HG03442 (cell line): ENCODE results near the gene RNF215.

ENCODE experiments used
- ATAC-seq: cut with Tn5 transposase; IDR thresholded peaks from one replicate; pipeline ENCODE4 v1.9.1; 2021; ENCODE audit warnings: mild to moderate bottlenecking, moderate library complexity; ENCODE audit not compliant: unreplicated experiment

RNF215 gene

DNA sequence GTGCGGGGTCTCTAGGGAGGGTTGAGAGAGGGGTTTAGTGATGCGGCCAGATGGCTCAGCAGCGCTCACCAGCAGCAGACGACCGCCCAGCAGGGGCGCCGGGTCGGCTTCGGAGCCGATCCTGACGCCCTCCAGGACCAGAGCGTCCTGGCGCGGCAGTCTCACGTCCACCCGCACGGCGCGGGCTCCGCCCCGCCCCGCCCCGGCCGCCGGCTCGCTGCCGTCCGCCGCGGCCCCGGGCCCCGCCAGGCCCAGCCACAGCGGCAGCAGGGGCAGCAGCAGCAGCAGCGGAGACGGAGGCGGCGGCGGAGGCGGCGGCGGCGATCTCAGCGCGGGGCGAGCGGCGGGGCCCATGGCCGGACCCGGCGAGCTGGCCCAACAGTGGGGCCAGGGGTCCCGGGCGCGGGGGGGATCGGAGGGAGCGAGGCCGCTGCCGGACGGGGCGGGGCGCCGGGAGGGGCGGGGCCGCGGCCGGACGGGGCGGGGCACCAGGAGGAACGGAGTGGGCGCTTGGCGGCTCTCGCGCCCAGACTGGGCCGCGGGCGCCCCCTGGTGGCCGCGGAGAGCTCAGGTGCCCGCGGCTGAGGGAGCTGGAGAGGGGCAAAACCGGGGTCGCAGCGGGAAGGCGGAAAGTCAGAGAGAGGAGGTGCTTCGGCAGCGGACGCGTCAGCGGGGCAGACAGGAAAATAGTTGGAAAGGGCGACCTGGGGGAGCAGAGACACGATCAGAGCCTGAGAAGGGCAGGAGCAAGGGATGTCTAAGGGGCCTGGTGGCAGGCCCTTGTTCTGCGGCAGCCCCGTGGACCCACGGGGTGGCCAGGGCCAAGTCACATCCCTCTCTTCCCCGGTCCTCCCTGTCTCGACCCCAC, at the start of gene RNF215:
Gene RNF215, minus strand, starts transcription at position 452 of the 868 bp plus-strand sequence. Its CDS starts 98 bp downstream, at position 354.
- ATAC-seq, result peak; percentile 66

DNA sequence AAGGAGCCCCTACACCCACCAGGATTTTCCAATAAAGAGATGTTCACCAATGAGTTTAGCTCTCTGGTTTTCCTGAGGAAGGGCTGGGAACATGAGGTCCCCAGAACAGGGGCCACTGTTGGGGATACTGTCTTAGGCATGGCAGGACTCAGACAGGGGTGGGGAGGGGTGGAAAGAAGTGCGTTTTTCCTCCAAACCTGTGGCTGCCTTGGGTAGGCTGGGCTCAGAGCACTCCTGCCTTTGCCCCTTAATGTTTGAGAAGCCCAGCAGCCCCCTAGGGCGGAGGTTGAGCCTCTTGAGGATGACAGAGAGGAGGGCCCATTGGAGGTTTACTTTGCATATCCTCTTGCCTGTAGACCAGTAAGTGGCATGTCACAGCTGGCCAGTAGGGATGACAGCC, 49.0 kb upstream of the RNF215 start:
- no peak for ATAC-seq

DNA sequence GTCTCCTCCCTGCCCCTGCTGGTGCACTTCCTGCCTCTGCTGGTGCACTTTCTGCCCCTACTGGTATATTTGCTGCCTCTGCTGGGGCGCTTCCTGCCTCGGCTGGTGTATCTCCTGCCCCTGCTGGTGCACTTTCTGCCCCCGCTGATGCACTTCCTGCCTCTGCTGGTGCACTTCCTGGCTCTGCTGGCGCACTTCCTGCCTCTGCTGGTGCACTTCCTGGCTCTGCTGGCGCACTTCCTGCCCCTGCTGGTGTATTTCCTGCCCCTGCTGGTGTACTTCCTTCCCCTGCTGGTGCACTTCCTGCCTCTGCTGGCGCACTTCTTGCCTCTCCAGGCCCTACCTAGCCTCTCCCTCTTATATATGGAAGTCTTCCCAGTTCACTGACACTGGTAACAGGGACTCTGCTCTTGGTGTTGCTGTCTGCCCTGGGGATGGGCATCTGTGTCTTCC, 48.5 kb upstream of the RNF215 start:
- no peak for ATAC-seq

- no peak for ATAC-seq
Measured at GRCh38 chr22:30434843-30435242, 47.6 kb upstream of the RNF215 start.

DNA sequence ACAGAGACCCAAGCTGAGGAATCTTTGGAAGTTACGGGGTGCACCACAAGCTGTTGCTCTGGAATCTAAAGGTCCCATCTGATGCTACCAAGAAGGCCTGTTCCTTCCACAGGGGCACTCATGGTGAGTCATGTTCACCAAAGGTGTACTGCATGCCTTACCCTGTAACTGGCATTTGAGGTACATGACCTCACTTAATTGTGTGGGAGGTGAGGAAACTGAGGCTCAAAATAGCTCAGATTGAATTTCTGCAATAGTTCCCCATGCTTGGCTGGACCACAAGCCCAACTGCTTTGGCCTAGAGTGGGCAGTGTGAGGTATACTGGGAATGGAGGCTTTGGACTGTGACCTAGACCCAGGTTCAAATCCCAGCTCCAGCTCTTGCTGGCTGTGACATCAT, 46.6 kb upstream of the RNF215 start:
- no peak for ATAC-seq

DNA sequence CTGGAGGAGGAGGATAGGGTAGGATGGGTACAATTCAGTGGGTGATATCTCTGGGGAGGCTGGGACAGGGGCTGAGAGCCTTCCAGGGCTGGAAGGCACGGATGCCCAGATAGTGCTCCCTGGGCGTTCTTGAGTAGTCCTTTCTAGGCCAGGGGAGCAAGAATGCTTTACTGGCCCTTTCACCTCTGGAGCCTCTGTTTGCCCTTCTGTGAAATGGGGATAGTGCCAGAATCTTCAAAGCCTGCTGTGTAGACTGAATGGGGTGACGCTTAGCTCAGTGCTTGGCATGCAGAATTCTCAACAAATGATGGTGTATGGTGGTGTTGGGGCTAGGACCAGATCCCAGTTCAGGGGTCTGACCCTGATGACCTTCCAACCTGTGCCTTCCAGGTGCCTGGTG, 46.0 kb upstream of the RNF215 start:
- ATAC-seq, result no peak

DNA sequence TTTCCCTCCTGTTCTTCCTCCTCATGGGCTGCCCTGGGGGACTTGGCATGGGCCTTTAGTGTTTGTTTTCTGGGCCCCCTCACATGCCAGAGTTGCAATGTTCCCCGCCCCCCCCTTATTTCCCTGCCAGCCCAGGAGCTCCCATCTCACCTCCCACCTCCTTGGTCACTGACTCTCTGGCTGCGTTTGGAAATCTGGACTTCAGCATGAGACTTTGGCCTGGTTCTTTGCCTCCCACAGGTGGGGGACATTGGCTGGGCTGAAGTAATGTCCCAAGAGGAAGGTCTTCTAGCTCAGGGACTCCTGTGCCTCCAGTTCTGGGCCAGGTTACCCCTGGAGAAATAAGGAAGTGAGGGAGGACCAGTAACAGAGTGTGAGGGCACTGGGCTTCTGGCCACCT, 45.3 kb upstream of the RNF215 start:
- no peak for ATAC-seq

DNA sequence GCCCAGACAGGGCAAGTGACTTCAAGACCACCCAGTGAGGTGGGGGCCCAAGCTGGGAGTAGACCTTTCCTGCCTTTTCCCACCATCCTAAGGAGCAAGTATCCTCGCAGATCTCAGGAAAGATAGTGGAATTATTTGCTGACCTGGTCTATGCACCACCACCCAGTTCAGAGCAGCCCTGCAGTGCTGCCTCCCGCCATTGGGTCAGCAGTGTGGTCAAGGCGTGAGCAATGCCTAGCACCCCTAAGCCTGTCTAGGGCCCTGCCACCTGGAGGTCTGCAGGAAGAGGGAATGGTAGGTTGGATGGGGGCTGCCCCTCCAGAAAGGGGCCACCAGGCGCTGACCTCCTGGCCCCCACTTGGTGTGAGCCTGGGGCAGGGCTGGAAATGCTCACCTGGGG, 44.9 kb upstream of the RNF215 start:
- no peak for ATAC-seq

DNA sequence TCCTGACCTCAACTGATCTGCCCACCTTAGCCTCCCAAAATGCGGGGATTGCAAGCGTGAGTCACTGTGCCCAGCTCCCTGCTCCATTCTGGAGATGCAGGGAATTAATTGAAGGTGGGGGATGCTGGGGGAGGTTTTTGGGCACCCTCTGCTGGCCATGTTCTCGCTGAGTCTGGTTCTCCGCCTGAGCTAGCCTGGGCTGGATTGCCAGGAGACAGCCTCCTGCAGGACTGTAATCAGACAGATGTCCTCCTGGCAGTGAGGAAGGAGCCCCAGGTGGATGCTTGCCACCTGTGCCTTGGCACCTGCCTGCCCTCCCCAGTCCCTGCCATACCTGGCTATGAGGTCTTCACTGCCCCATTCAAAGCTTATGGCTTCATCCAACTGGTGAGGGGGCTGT, 43.7 kb upstream of the RNF215 start:
- no peak for ATAC-seq

DNA sequence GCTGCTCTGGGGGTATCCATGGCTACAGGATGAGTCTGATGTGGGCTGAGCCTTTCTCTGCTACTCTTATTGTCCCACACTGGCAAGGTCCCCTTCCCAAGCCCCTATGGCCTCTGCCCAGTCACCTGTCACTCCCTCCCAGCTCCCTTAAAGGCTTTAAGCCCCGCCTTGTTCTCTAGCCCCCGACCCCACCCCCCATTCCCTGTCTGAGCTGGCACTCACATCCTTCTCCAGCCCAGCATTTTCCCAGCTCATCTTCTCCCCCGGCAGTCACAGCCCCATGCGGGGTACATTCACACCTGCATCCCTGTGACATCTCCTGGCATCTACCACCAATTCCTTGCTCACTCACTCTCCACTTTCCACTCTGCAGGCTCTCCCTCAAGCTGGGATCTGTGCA, 42.7 kb upstream of the RNF215 start:
- no peak for ATAC-seq

DNA sequence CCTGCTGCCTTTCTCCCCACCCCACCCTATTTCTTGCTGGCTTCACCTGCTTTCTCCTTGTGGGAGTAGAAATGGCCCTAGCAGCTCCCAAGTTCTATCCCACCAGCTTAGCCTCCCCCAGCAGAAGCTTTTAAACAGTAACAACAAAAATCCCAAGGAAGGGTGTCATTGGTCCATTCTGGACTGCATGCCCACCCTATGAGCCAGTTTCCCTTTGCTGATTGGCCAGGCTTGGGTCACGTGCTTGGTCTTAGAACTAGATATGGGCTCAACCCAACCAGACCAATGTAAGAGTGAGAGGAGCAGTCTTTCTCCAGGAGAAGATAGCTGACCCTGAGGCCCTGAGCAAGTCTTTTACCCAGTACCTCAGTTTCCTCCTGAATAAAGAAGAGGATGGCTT, 40.7 kb upstream of the RNF215 start:
- ATAC-seq, result no peak

DNA sequence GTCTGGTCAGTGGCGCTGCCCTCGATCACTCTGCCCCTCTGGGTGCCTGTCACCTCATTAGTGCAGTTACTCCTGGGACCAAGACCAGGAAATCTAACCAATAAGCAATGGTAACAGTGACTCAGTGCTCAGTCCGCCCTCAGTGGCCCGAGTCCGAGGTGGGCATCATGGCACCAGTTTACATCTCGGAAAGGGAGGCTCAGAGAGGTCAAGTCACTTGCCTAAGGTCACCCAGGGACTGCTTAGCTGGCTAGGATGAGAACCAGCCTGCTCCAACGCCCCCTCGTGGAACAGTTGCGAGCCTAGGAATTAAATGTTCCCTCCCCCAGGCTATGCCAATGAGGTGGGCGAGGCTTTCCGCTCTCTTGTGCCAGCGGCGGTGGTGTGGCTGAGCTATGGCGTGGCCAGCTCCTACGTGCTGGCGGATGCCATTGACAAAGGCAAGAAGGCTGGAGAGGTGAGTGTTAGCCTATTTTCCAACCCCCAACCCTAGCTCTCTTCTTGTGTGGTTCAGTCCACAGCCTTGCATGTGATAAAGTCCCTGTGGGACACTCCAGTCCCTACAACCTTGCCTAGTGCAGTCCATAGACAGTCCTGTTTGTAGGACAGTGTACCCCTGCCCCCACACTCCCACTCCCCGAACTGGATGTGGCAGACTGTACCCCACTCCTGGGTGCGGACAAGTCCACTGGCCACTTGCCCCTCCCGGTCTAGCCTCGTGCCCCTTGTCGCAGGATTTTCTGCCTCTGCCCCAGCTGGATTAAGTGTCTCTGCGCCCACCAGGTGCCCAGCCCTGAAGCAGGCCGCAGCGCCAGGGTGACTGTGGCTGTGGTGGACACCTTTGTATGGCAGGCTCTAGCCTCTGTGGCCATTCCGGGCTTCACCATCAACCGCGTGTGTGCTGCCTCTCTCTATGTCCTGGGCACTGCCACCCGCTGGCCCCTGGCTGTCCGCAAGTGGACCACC, 39.5 kb upstream of the RNF215 start:
- no peak for ATAC-seq

DNA sequence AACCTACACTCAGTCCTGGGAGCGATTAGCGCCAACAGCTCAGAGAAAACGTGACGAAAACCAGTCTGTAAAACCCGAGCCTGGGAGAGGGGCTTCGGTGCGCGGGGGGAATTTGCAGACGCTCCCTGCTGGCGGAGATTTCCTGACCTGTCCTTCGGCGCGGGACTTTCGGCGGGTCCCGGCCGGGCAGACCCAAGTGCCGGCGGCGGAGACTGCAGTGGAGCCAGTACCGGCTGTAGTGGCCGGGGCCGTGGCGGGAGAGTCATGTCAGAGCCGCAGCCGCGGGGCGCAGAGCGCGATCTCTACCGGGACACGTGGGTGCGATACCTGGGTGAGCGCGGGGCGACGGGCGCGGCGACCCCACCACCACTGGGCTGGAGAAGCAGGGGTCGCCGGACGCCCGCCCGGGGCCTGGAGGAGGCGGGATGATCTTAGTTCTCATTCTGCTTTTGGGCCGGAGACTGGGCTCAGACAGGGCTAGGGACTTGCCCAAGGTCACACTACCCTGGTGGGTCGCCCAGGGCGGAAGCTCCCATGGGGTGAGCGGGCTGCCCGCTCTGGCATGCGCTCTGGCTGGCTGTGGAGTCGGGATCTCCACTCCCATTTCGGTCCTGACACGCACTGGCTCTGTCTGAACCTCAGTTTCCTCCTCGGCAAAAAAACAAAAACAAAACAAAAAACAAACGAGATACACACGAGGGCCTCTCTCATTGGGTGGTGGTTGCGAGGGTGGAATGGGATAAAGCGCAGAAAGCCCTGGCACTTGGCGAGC, 38.6 kb upstream of the RNF215 start, which contains the start of gene MTFP1:
Gene MTFP1, plus strand, starts transcription at position 153 of the 772 bp plus-strand sequence. Its CDS starts 112 bp downstream, at position 265.
- no peak for ATAC-seq

DNA sequence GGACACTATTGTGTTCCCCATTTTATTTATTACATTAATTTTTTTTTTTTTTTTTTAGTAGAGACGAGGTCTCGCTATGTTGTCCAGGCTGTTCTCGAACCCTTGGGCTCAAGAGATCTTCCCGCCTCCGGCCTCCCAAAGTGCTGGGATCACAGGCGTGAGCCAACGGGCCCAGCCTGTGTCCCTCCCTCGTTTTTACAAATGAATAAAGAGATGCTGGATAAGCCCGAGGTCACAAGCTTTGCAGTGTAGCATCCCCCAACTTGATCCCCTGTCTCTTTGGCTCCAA, 38.1 kb upstream of the RNF215 start:
- no peak for ATAC-seq

DNA sequence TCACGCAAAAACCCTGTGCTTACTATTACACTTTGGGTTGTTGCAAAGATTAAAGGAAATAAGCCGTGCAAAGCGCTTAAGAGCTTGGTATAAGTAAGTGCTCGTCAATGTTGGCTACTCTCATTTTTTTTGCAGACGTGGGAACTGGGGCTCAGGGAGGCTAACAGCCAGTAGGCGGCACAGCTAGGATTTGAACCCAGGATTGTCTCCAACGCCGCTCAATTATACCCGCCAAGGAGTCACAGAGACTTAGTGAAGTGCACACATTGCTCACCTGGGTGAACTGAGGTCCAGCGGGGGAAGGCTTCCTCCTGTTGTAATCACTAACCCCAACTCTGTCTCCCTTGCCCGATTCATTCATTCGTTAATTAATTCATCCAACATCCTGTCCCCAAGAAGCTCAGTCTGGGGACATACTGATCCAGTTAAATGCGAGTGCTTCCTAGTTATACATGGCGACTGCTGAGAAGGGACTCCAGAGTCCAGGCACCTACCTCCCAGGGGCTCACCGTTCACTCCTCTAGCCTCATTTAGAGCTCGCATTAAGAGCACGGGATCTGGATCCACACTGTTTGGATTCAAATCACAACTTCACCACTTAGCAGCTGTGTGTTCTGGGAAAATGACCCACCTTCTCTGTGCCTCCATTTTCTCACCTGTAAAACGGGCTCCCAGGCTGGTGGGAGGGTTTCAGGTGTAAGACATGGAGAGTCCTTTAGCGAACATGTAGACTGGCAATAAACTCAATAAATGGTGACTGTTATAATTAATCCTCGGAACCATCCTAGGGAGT, 37.5 kb upstream of the RNF215 start:
- no peak for ATAC-seq

- ATAC-seq, result peak; percentile 81
Measured at GRCh38 chr22:30423959-30424533, 36.8 kb upstream of the RNF215 start.

DNA sequence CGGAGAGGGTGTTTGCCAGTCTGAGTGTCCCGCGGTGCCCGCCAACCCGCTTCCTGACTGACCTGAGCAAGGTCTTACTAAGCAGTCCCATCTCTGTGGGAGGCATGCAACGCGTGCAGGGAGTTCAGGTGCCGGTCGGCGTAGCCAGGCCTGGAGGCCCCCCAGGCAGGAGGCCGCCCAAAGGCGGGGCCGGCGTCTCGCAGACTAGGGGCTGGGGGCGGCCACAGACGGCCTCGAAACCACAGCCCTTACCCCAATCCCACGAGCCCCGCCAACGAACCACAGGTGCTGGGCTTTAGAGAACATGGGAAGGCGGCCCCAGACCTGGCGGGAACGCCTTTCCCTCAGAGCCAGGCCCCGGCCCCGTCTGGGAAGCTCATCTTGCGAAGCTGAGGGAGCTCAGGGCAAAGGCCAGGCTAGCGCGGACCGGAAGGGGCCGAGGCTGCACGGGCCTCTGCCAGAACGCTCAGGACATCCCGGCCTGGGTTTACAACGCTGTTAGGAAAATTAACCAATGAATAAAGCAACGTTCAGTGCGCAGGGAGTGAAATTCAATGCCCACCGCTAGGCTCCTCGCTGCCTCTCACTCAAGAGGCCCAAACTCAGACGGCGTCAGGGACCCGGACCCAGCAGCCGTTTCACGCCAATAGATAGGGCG, 36.2 kb upstream of the RNF215 start:
- ATAC-seq, result peak; percentile 21

DNA sequence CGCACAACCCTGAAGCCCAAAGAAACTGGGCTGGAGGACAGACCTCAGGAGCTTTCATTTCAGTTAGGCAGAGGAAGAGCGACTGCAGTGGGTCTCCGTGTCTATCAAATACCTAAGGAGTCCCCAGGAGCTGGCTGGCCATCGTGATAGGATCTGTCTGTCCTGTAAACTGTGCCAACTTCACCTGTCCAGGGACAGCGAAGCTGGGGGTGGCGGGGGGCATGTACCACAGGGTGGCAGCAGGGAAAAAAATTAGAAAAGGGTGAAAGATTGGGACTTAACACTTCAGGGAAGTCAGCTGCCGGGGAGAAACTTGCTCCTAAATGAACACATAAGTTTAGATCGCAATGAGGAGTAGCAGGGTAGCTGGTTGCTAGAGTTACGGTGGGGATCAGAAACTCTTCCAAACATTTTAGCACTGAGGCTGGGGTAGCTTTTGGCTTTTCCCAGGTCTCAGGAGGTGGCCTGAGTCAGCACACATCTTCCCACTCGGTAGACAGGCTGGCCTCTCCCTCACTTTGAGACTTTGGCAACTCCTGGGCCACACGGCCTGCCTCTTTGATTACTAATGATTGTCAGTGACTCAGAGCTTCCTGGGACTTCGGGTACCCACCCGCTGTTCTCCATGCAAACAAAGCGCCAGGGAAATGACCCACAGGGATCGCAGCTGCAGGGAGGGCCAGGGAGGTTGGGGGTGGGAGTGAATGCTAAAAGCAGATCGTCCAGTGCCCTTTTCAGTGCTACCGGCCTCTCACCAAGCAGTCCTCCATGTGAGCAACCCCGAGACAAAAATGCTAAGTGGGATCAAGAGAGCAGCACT, 35.5 kb upstream of the RNF215 start:
- no peak for ATAC-seq
